Stimulated activated naive CD4-positive, alpha-beta T cell (primary cell): ENCODE results near the gene DOCK9.
A peak's percentile ranks its signal among the peaks of the same experiment; 100 is the strongest.

Experiments
- DNase-seq, 6 experiments: peaks; one replicate each; lab custom pipeline; 2025; lab: John Stamatoyannopoulos, UW

DOCK9 gene

GRCh38 chr13:98977568-98978265 is at the start of gene DOCK9:
TSS of gene DOCK9 (minus strand) at chr13:98978064. CDS start at chr13:98977909, 155 bp downstream.
- DNase-seq, result no peak

GRCh38 chr13:99027260-99027659 is 49.4 kb upstream of the DOCK9 start:
- DNase-seq, result no peak

GRCh38 chr13:99022941-99023340 is 45.1 kb upstream of the DOCK9 start:
- no peak for DNase-seq

- no peak for DNase-seq
Measured at GRCh38 chr13:99018418-99019180, 40.7 kb upstream of the DOCK9 start.

- peak in 3 of 6 experiments; percentile 34 to 50 (median 37) for DNase-seq
Measured at GRCh38 chr13:99015606-99016490, 38.0 kb upstream of the DOCK9 start.

- no peak for DNase-seq
Measured at GRCh38 chr13:99014522-99014921, 36.7 kb upstream of the DOCK9 start.

- DNase-seq, result no peak
Measured at GRCh38 chr13:99013951-99014350, 36.1 kb upstream of the DOCK9 start.

- DNase-seq, result no peak
Measured at GRCh38 chr13:99012539-99012938, 34.7 kb upstream of the DOCK9 start.

- no peak for DNase-seq
Measured at GRCh38 chr13:99009987-99010551, 32.2 kb upstream of the DOCK9 start.

- no peak for DNase-seq
Measured at GRCh38 chr13:99008577-99008976, 30.7 kb upstream of the DOCK9 start.

GRCh38 chr13:99007414-99007986 is 29.6 kb upstream of the DOCK9 start:
- no peak for DNase-seq

GRCh38 chr13:99005609-99006008 is 27.7 kb upstream of the DOCK9 start:
- no peak for DNase-seq

GRCh38 chr13:99004978-99005377 is 27.1 kb upstream of the DOCK9 start:
- peak in 1 of 6 experiments; percentile 9 for DNase-seq

GRCh38 chr13:99003851-99004471 is 26.1 kb upstream of the DOCK9 start:
- DNase-seq, result no peak

GRCh38 chr13:99003186-99003585 is 25.3 kb upstream of the DOCK9 start:
- no peak for DNase-seq

GRCh38 chr13:99002172-99002710 is 24.4 kb upstream of the DOCK9 start:
- no peak for DNase-seq

- no peak for DNase-seq
Measured at GRCh38 chr13:99000137-99000536, 22.3 kb upstream of the DOCK9 start.

- DNase-seq, result no peak
Measured at GRCh38 chr13:98999639-98999952, 21.7 kb upstream of the DOCK9 start.

GRCh38 chr13:98998831-98999638 is 21.2 kb upstream of the DOCK9 start:
- DNase-seq, result peak in 4 of 6 experiments; percentile 44 to 70 (median 64)
